Fibroblast of lung (primary cell): ENCODE results near the gene AASDHPPT. TPM values are rescaled to one million over a fixed set of nuclear protein-coding genes. Genes with fewer than 3 reads are reported as not detected.

Experiments used
- DNase-seq, 2 donors: peaks; one replicate each; pipeline versions ENCODE4 v3.0.0 to v3.0.0-alpha.2; 2010; ENCODE audit warnings: low read depth in 2 of 2
- H2AFZ ChIP-seq: 2 replicates; pipeline ENCODE4 v1.5.1; 2012; ENCODE audit warnings: low read length, control low read depth, inconsistent platforms
- H3K27ac ChIP-seq: 2 replicates; pipeline ENCODE4 v1.5.1; 2011; ENCODE audit warnings: low read length, control low read depth; ENCODE audit not compliant: insufficient read depth
- H3K27me3 ChIP-seq: 2 replicates; pipeline ENCODE4 v1.5.1; 2011; ENCODE audit warnings: mild to moderate bottlenecking, low read length; ENCODE audit not compliant: control insufficient read depth, insufficient read depth
- H3K36me3 ChIP-seq: 2 replicates; pipeline ENCODE4 v1.5.1; 2011; ENCODE audit warnings: low read length; ENCODE audit not compliant: control insufficient read depth, insufficient read depth
- H3K4me1 ChIP-seq: 2 replicates; pipeline ENCODE4 v1.5.1; 2011; ENCODE audit warnings: low read length; ENCODE audit not compliant: control insufficient read depth, insufficient read depth; ENCODE audit errors: extremely low read depth
- H3K4me2 ChIP-seq: 2 replicates; pipeline ENCODE4 v1.5.1; 2011; ENCODE audit warnings: low read length, control low read depth; ENCODE audit not compliant: insufficient read depth; ENCODE audit errors: extremely low read depth
- H3K4me3 ChIP-seq, 4 experiments: fragments of 200-600 bp in 1 of 4; sonication (generic) in 1 of 4; replicated peaks in 1 of 4; 2 replicates each; pipeline ENCODE4 v1.5.1; 2011 to 2016; ENCODE audit warnings: low read length in 4 of 4, low read depth in 3 of 4, mild to moderate bottlenecking in 3 of 4, control low read depth in 2 of 4, inconsistent platforms in 1 of 4, mixed read lengths in 1 of 4; ENCODE audit not compliant: insufficient read depth in 1 of 4; ENCODE audit errors: control extremely low read depth in 1 of 4
- H3K79me2 ChIP-seq: 2 replicates; pipeline ENCODE4 v1.5.1; 2012; ENCODE audit warnings: mild to moderate bottlenecking, low read length, inconsistent platforms; ENCODE audit not compliant: control insufficient read depth, insufficient read depth
- H3K9ac ChIP-seq: 2 replicates; pipeline ENCODE4 v1.5.1; 2011; ENCODE audit warnings: mild to moderate bottlenecking, low read length, control low read depth; ENCODE audit not compliant: insufficient read depth
- H3K9me3 ChIP-seq: 2 replicates; pipeline ENCODE4 v1.5.1; 2012; ENCODE audit warnings: low read depth, low read length; ENCODE audit not compliant: control insufficient read depth, insufficient read depth
- H4K20me1 ChIP-seq: 2 replicates; pipeline ENCODE4 v1.5.1; 2011; ENCODE audit warnings: low read length; ENCODE audit not compliant: control insufficient read depth, insufficient read depth; ENCODE audit errors: extremely low read depth
- EZH2 ChIP-seq: IDR thresholded peaks from 2 replicates; pipeline ENCODE4 v1.5.1; 2012; ENCODE audit warnings: low read length, control low read depth, mild to moderate bottlenecking; ENCODE audit errors: missing control alignments
- polyA plus RNA-seq, 2 donors: library from polyadenylated mRNA; depleted of rRNA in 1 of 2; stranded (reverse) in 1 of 2; unstranded in 1 of 2; fragments of >200 nt; gene quantifications; 2 replicates each; pipeline ENCODE4 v1.2.1, GENCODE V29; 2011 to 2012; ENCODE audit warnings: missing spikeins in 1 of 2
- total RNA-seq: library from RNA; depleted of rRNA; stranded (reverse); fragments of >200 nt; gene quantifications from 2 replicates; pipeline ENCODE4 v1.2.1, GENCODE V29; 2014
- TF ChIP-seq, protein P1 (sequence below), 2 donors: IDR thresholded peaks in 1 of 2; conservative IDR thresholded peaks in 1 of 2; 1 replicate in 1 of 2; 2 replicates in 1 of 2; pipeline ENCODE4 v1.5.1; 2011 to 2012; ENCODE audit warnings: low read length in 2 of 2, control low read depth in 1 of 2, inconsistent platforms in 1 of 2, low read depth in 1 of 2, mild to moderate bottlenecking in 1 of 2

The AASDHPPT gene
- total and polyA plus RNA-seq, 2 donors (not counting 1 experiment from before 2014, with no cell fraction given): 34.1 to 55.0 TPM

DNA sequence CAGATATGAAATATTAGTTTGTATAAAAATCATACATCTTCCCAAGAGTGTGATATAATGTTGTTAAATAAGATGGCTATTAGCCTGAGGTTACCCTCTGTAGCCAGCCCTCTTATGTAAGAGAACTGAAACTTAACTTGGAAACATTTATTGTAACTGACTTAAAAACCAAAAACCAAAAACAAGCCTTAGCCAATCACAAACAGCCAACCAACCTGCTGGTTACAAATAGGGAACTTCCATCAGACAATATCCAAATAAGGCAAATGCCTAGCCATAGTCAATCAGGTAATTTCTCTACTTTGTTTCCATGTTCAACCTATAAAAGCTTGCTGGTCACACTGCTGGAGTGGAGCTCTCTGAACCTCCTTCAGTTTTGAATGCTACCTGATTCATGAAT, 14.5 kb upstream of the AASDHPPT start:
- DNase-seq: no peak
- H3K36me3 ChIP-seq: no peaks in the 10 kb centered on the region
- no peak overlapping the region for H3K27ac ChIP-seq
- no peak overlapping the region for H3K4me2 ChIP-seq
- no peaks in the 10 kb centered on the region for H3K9me3 ChIP-seq
- no peak for TF ChIP-seq EZH2
- H2AFZ ChIP-seq: no peak overlapping the region
- H4K20me1 ChIP-seq: no peaks in the 10 kb centered on the region
- no peaks in the 10 kb centered on the region for H3K4me1 ChIP-seq
- no peak overlapping the region for H3K4me3 ChIP-seq
- no peak overlapping the region for H3K9ac ChIP-seq
- no peaks in the 10 kb centered on the region for H3K27me3 ChIP-seq
- H3K79me2 ChIP-seq: no peaks in the 10 kb centered on the region

DNA sequence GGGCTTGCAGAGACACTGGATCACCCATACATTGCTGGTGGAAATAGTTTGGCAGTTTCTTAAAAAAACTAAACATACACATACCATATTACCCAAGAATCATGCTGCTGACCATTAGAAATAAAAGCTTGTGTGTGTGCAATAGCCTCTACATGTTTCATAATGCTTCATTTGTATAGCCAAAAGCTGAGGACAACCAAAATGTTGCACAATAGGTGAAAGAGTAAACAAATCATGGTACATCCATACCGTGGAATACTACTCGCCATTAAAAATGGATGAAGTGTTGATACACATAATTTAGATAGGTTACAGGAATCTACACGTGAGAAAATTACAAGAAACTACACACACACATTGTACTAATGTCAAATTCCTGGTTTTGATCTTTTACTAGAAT, 6.9 kb upstream of the AASDHPPT start:
- TF ChIP-seq EZH2: no peak
- TF ChIP-seq, protein P1, sequence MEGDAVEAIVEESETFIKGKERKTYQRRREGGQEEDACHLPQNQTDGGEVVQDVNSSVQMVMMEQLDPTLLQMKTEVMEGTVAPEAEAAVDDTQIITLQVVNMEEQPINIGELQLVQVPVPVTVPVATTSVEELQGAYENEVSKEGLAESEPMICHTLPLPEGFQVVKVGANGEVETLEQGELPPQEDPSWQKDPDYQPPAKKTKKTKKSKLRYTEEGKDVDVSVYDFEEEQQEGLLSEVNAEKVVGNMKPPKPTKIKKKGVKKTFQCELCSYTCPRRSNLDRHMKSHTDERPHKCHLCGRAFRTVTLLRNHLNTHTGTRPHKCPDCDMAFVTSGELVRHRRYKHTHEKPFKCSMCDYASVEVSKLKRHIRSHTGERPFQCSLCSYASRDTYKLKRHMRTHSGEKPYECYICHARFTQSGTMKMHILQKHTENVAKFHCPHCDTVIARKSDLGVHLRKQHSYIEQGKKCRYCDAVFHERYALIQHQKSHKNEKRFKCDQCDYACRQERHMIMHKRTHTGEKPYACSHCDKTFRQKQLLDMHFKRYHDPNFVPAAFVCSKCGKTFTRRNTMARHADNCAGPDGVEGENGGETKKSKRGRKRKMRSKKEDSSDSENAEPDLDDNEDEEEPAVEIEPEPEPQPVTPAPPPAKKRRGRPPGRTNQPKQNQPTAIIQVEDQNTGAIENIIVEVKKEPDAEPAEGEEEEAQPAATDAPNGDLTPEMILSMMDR (conservative IDR thresholded peaks at IDR 0.05 in 1 of 2, IDR thresholded peaks at IDR 0.05 in 1 of 2; ENCODE audit: low read depth in 1 of 2, low read length in 2 of 2): no peak
- DNase-seq: peak in 1 of 2 donors; percentile 60
- Histone ChIP-seq H3K79me2 (no peaks in the 10 kb centered on the region), H3K27ac (no peak overlapping the region), H3K36me3 (no peaks in the 10 kb centered on the region), H3K9ac (no peak overlapping the region), H4K20me1 (no peaks in the 10 kb centered on the region), H3K4me1 (no peaks in the 10 kb centered on the region), H3K27me3 (no peaks in the 10 kb centered on the region), H2AFZ (no peak overlapping the region), H3K4me2 (no peak overlapping the region), H3K9me3 (no peaks in the 10 kb centered on the region), H3K4me3 (no peak overlapping the region)

DNA sequence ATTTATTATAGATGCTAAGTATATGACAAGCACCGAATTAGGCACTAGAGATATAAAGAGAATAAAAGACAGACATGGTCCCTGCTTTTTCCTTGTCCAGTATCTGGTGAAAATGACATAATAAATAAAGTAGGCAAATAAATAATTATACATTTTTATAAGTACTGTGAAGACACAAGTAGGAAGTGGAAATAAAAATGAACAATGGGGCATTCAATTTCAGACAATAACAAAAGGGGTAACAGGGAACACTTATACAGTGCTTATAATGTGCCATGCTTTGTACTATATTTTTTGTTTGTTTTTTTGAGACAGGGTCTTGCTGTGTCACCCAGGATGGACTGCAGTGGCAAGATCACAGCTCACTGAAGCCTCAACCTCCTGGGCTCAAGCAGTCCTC, 4.7 kb upstream of the AASDHPPT start:
- H4K20me1 ChIP-seq: no peaks in the 10 kb centered on the region
- H3K9ac ChIP-seq: no peak overlapping the region
- H3K4me3 ChIP-seq: no peak overlapping the region
- H3K27ac ChIP-seq: no peak overlapping the region
- no peaks in the 10 kb centered on the region for H3K27me3 ChIP-seq
- H3K79me2 ChIP-seq: peaks cover 2% of the 10 kb centered on the region
- no peaks in the 10 kb centered on the region for H3K36me3 ChIP-seq
- TF ChIP-seq, protein P1 (conservative IDR thresholded peaks at IDR 0.05 in 1 of 2, IDR thresholded peaks at IDR 0.05 in 1 of 2; ENCODE audit: low read depth in 1 of 2, low read length in 2 of 2): no peak
- TF ChIP-seq EZH2: no peak
- no peak for DNase-seq
- no peaks in the 10 kb centered on the region for H3K4me1 ChIP-seq
- no peak overlapping the region for H3K4me2 ChIP-seq
- H2AFZ ChIP-seq: no peak overlapping the region
- H3K9me3 ChIP-seq: no peaks in the 10 kb centered on the region
